T-cell (primary cell): Measurements from ENCODE around the gene PHF20. TPM values are rescaled to one million over a fixed set of nuclear protein-coding genes. Genes with fewer than 3 reads are reported as not detected.

ENCODE experiments used
- ATAC-seq, 4 experiments: fragments of 200-7000 bp in 3 of 4; fragments of 150-1000 bp in 1 of 4; cut with Tn5 transposase; replicated peaks in 1 of 4; 1 replicate in 3 of 4; 2 replicates in 1 of 4; pipeline ENCODE4 v1.10.0; 2021; ENCODE audit warnings: moderate library complexity in 3 of 4, mild to moderate bottlenecking in 2 of 4, moderate number of reproducible peaks in 1 of 4
- CTCF ChIA-PET, 2 donors: fragments of 300-600 bp; sonication (Branson Sonifier 250); formaldehyde crosslinking; loops; one replicate each; lab custom pipeline; 2022; ENCODE audit warnings: antibody characterized with exemption in 2 of 2; lab: Charles Lee
- POLR2A ChIA-PET, 2 donors: fragments of 300-600 bp; sonication (Branson Sonifier 250); formaldehyde crosslinking; loops; one replicate each; lab custom pipeline; 2022; ENCODE audit warnings: antibody characterized with exemption in 2 of 2; lab: Charles Lee
- DNase-seq, 35 experiments: peaks; one replicate each; pipeline versions ENCODE4 v3.0.0 to v3.0.0-alpha.2; 2013 to 2023
- H3K27ac ChIP-seq: one replicate; pipeline ENCODE4 v1.5.1; 2013; ENCODE audit warnings: low read length
- H3K27me3 ChIP-seq, 2 experiments: replicated peaks in 1 of 2; 1 replicate in 1 of 2; 2 replicates in 1 of 2; pipeline versions ENCODE4 v1.6.1 to v1.7.0; 2013; ENCODE audit warnings: low read length in 1 of 2, mixed read lengths in 1 of 2; ENCODE audit not compliant: control insufficient read depth in 2 of 2, insufficient read depth in 2 of 2; ENCODE audit errors: extremely low read depth in 1 of 2
- H3K36me3 ChIP-seq, 2 donors: 1 replicate in 1 of 2; 2 replicates in 1 of 2; pipeline versions ENCODE4 v1.6.1 to v1.7.0; 2013; ENCODE audit warnings: low read length in 1 of 2; ENCODE audit not compliant: control insufficient read depth in 2 of 2, insufficient read depth in 1 of 2; ENCODE audit errors: extremely low read depth in 1 of 2
- H3K4me1 ChIP-seq, 2 experiments: 1 replicate in 1 of 2; 2 replicates in 1 of 2; pipeline versions ENCODE4 v1.6.1 to v1.7.0; 2013; ENCODE audit warnings: low read length in 2 of 2, mixed read lengths in 1 of 2; ENCODE audit not compliant: insufficient read depth in 2 of 2, control insufficient read depth in 1 of 2; ENCODE audit errors: extremely low read depth in 1 of 2
- H3K4me3 ChIP-seq, 2 donors: 1 replicate in 1 of 2; 2 replicates in 1 of 2; pipeline versions ENCODE4 v1.5.1 to v1.7.0; 2013; ENCODE audit warnings: mild to moderate bottlenecking in 2 of 2, low read length in 1 of 2, moderate library complexity in 1 of 2; ENCODE audit not compliant: control insufficient read depth in 1 of 2; ENCODE audit errors: extremely low read depth in 1 of 2
- H3K9me3 ChIP-seq: 2 replicates; pipeline ENCODE4 v1.7.0; 2013
- H3K27ac Mint-ChIP-seq, 2 donors: one replicate each; pipeline ENCODE4 v1.8.0; 2020 to 2021; ENCODE audit warnings: mild to moderate bottlenecking in 2 of 2, mixed read lengths in 2 of 2
- H3K27me3 Mint-ChIP-seq, 2 donors: one replicate each; pipeline ENCODE4 v1.8.0; 2021 to 2022; ENCODE audit warnings: mixed read lengths in 2 of 2
- H3K36me3 Mint-ChIP-seq: one replicate; pipeline ENCODE4 v1.8.0; 2021; ENCODE audit warnings: mixed read lengths
- H3K4me1 Mint-ChIP-seq, 3 donors: one replicate each; pipeline ENCODE4 v1.8.0; 2020 to 2022; ENCODE audit warnings: mixed read lengths in 3 of 3, mild to moderate bottlenecking in 1 of 3
- H3K4me3 Mint-ChIP-seq, 3 donors: one replicate each; pipeline ENCODE4 v1.8.0; 2020 to 2022; ENCODE audit warnings: mild to moderate bottlenecking in 3 of 3, mixed read lengths in 3 of 3, moderate library complexity in 3 of 3
- H3K9me3 Mint-ChIP-seq, 3 donors: one replicate each; pipeline ENCODE4 v1.8.0; 2020 to 2022; ENCODE audit warnings: mixed read lengths in 3 of 3
- WGBS: methylation state at CpG from one replicate; pipeline ENCODE4 v1.1.5; 2013; ENCODE audit warnings: missing lambda C conversion rate; ENCODE audit not compliant: insufficient coverage; 5-methylcytosine and 5-hydroxymethylcytosine counted together
- total RNA-seq, 35 experiments: library from RNA in 6 of 35; stranded (reverse) in 6 of 35; fragments of 120-200 nt in 1 of 35; gene quantifications; one replicate each; pipeline versions ENCODE4 v1.2.1 to v1.2.4 and lab custom pipeline; 2013 to 2026

Gene PHF20
- total RNA-seq, 5 donors from 2014 or later (not counting 1 experiment from before 2014, with no cell fraction given), result 67.8 to 174 (median 68.9) TPM

DNA sequence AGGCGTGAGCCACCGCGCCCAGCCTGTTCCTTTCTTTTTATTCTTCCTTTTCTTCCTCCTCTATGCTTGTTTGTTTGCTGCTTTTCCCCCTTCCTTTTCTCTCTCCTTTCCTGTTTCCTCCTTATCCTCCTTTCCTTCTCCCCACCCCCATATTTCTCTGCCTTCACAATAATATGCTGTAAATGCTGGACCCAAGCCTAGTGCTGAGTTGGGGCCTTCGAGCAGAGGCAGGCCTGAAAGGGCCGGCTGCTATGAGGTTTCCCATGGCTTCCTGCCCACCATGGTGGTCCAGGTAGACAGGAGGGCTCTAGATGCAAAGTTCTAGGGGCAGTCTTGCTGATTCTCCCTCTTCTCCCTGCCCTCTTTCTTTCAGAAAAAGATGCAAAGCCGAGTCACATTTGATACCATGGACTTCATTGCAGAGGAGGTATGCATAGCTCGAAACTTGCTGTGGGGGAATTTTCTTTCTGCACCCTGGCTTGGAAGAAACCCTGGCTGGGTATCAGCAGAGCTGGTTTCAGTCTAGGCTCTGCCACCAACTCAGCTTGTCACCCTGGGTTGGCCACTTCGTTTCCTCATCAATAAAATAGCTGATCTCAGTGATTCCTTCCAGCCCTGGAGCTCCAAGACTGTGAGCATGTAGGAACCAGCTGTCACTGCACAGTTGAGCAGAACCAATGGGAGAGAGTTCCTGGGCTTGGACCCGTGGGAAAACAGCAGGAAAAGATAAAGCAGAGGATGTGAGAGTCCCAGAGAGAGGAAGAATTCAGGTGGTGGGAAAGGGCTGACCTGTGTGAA is 204.0 kb downstream of the PHF20 start:
- H3K27me3 Mint-ChIP-seq, result no peaks in the 10 kb centered on the region
- Histone ChIP-seq H3K4me3 (no peak overlapping the region), H3K27me3 (peaks cover 0 to 3% of the 10 kb centered on the region in 2 experiments), H3K27ac (no peak overlapping the region), H3K4me1 (no peaks in the 10 kb centered on the region), H3K36me3 (no peaks in the 10 kb centered on the region), H3K9me3 (no peaks in the 10 kb centered on the region)
- POLR2A ChIA-PET, result interaction anchor here in 1 of 2 donors (0.6 kb wide), 1 partner anchor 9 kb away, joined by 3 read pairs; no protein-coding TSS in a partner anchor
- 62% methylated on average over 7 of the region's 9 CpGs for WGBS
- no peaks in the 10 kb centered on the region for H3K4me1 Mint-ChIP-seq
- no peaks in the 10 kb centered on the region for H3K9me3 Mint-ChIP-seq
- DNase-seq (no peak), ATAC-seq (no peak)
- CTCF ChIA-PET, result interaction anchor here in 1 of 2 donors (0.6 kb wide), 1 partner anchor 612 kb away, joined by 3 read pairs; no protein-coding TSS in a partner anchor
- no peaks in the 10 kb centered on the region for H3K36me3 Mint-ChIP-seq
- no peak overlapping the region for H3K4me3 Mint-ChIP-seq
- H3K27ac Mint-ChIP-seq, result no peak overlapping the region

DNA sequence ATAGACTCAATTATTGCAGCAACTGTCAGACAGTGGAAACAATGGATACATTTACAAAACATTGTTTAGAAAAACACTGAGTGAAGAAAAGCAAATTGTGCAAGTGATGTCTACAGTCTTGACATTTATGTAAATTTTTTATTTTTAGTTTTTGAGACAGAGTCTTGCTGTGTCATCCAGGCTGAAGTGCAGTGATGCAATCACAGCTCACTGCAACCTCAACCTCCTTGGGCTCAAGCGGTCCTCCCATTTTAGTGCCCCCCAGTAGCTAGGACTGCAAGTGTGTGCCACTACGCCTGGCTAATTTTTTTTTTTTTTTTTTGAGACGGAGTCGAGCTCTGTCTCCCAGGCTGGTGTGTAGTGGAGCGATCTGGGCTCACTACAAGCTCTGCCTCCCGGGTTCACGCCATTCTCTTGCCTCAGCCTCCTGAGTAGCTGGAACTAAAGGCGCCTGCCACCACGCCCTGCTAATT is 206.3 kb downstream of the PHF20 start:
- 95% methylated on average over 3 of the region's 9 CpGs for WGBS
- Histone ChIP-seq H3K36me3 (no peaks in the 10 kb centered on the region), H3K4me3 (no peak overlapping the region), H3K9me3 (no peaks in the 10 kb centered on the region), H3K27ac (no peak overlapping the region), H3K27me3 (peaks cover 0 to 6% of the 10 kb centered on the region in 2 experiments), H3K4me1 (no peaks in the 10 kb centered on the region)
- DNase-seq (no peak), ATAC-seq (no peak)
- ChIA-PET CTCF (interaction anchor here in 1 of 2 donors (1.6 kb wide), 1 partner anchor 15 kb away, joined by 5 read pairs; no protein-coding TSS in a partner anchor), POLR2A (no interaction called here)
- H3K4me1 Mint-ChIP-seq, result no peaks in the 10 kb centered on the region
- H3K27ac Mint-ChIP-seq, result no peak overlapping the region
- H3K9me3 Mint-ChIP-seq, result no peaks in the 10 kb centered on the region
- peaks cover 4% of the 10 kb centered on the region in 2 donors for H3K27me3 Mint-ChIP-seq
- H3K36me3 Mint-ChIP-seq, result no peaks in the 10 kb centered on the region
- H3K4me3 Mint-ChIP-seq, result no peak overlapping the region

DNA sequence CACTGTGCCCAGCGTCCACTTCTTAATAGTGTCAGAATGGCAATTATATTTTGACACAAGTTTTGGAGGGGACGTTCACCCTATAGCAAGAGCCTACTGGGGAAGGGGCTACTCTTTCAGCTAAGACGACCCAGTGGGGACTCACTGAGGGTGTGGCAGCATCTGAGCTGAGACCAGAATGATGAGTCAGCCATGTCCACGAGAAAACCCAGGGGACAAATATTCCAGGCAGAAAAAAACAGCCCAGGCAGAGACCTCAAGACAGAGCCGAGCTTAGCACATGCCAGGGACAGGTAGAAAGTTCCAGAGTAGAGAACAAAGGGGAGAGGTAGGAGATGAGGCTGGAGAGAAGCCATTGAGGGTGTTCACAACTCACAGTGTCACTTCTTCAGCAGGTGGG is 207.7 kb downstream of the PHF20 start:
- no peaks in the 10 kb centered on the region for H3K4me1 Mint-ChIP-seq
- peaks cover 4 to 5% of the 10 kb centered on the region in 2 donors for H3K27me3 Mint-ChIP-seq
- H3K9me3 ChIP-seq, result no peaks in the 10 kb centered on the region
- no peak overlapping the region for H3K27ac Mint-ChIP-seq
- DNase-seq (no peak), ATAC-seq (no peak)
- H3K4me3 Mint-ChIP-seq, result no peak overlapping the region
- CTCF ChIA-PET, result interaction anchor here in 1 of 2 donors (1.6 kb wide), 1 partner anchor 13 kb away, joined by 3 read pairs; no protein-coding TSS in a partner anchor
- no peaks in the 10 kb centered on the region for H3K9me3 Mint-ChIP-seq
- no peak overlapping the region for H3K27ac ChIP-seq
- POLR2A ChIA-PET, result interaction anchor here in 1 of 2 donors (0.6 kb wide), 1 partner anchor 67 kb away, joined by 3 read pairs; no protein-coding TSS in a partner anchor
- peaks cover 0 to 3% of the 10 kb centered on the region in 2 experiments for H3K27me3 ChIP-seq
- H3K4me3 ChIP-seq, result no peak overlapping the region
- WGBS, result 69% methylated on average over 4 of the region's 5 CpGs
- no peaks in the 10 kb centered on the region for H3K36me3 ChIP-seq
- H3K36me3 Mint-ChIP-seq, result no peaks in the 10 kb centered on the region
- no peaks in the 10 kb centered on the region for H3K4me1 ChIP-seq

DNA sequence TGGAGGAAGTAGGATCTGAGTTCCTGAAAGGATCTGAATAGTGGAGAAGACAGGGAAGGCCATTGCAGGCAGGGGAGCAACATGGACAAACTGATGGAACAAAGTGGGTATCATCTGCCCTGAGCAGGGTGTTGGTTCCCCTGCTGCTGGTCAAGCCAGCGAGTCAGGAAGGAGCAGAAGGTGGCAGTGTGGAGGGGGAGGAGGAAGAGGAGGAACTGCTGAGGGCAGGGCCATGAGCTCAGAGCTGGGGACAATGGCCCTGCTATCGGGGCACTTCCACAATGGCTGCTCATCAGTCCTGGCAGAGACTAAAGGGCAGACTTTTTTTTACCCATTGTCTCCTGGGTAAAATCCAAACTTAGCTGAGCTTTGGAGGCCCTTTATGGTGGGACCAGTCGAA is 210.2 kb downstream of the PHF20 start:
- H3K4me3 Mint-ChIP-seq, result no peak overlapping the region
- Histone ChIP-seq H3K36me3 (no peaks in the 10 kb centered on the region), H3K27me3 (peaks cover 0 to 3% of the 10 kb centered on the region in 2 experiments), H3K4me1 (no peaks in the 10 kb centered on the region), H3K4me3 (no peak overlapping the region), H3K9me3 (no peaks in the 10 kb centered on the region), H3K27ac (no peak overlapping the region)
- peaks cover 4 to 5% of the 10 kb centered on the region in 2 donors for H3K27me3 Mint-ChIP-seq
- no peak for DNase-seq
- CTCF ChIA-PET, result interaction anchor here in 1 of 2 donors (0.6 kb wide), 1 partner anchor 414 kb away, joined by 3 read pairs; no protein-coding TSS in a partner anchor
- POLR2A ChIA-PET, result no interaction called here
- ATAC-seq, result no peak
- no peak overlapping the region for H3K27ac Mint-ChIP-seq
- H3K36me3 Mint-ChIP-seq, result no peaks in the 10 kb centered on the region
- WGBS, result 59% methylated on average over 3 of the region's 3 CpGs
- H3K9me3 Mint-ChIP-seq, result no peaks in the 10 kb centered on the region
- no peaks in the 10 kb centered on the region for H3K4me1 Mint-ChIP-seq

DNA sequence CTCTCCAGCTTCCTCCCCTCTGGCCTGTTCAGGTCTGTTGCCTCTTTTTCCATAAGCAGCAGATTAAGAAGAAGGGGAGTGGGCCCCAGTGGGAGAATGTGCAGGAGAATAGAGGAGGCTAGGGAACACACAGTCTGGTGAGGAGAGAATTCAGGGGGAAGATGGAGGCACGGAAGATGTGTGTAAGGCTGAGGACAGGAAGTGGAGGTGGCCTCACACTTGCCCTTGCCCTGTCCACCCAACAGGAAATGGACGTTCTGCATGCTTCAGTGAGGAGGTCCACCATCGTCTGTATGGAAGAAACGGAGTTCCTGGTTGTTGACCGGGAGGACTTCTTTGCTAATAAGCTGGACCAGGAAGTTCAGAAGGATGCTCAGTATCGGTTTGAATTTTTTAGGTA is 212.6 kb downstream of the PHF20 start:
- Histone ChIP-seq H3K36me3 (no peaks in the 10 kb centered on the region), H3K4me3 (no peak overlapping the region), H3K9me3 (no peaks in the 10 kb centered on the region), H3K4me1 (no peaks in the 10 kb centered on the region), H3K27me3 (peaks cover 0 to 5% of the 10 kb centered on the region in 2 experiments), H3K27ac (no peak overlapping the region)
- ChIA-PET POLR2A (no interaction called here), CTCF (interaction anchor here in 1 of 2 donors (1.2 kb wide), 1 partner anchor 8 kb away, joined by 5 read pairs; no protein-coding TSS in a partner anchor)
- Mint-ChIP-seq H3K4me3 (no peak overlapping the region), H3K9me3 (no peaks in the 10 kb centered on the region), H3K4me1 (no peaks in the 10 kb centered on the region), H3K36me3 (no peaks in the 10 kb centered on the region), H3K27me3 (peaks cover 4 to 9% of the 10 kb centered on the region in 2 donors), H3K27ac (no peak overlapping the region)
- DNase-seq, result no peak
- ATAC-seq, result no peak
- WGBS, result 50% methylated on average over 1 of the region's 6 CpGs

DNA sequence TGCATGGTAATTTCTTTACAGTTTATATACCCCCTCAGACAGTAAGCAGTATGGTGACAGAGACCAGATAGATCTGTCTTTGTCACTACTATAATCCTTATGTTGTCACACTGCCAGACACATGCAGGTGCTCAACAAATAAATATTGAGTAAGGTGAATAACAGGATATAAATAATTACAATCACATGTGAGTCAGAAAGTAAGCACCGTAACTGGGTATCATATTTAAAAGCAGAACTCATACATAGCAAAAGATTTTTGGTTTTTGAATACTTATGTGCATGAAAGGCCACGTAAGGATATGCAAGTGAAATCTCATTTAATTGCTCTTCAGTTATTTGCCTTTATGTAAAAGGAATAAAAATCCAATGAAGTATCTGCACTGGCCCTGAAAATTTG is 214.0 kb downstream of the PHF20 start:
- no peak for ATAC-seq
- H3K4me1 ChIP-seq, result no peaks in the 10 kb centered on the region
- DNase-seq, result no peak
- Mint-ChIP-seq H3K4me3 (no peak overlapping the region), H3K36me3 (no peaks in the 10 kb centered on the region), H3K4me1 (no peaks in the 10 kb centered on the region), H3K9me3 (no peaks in the 10 kb centered on the region), H3K27me3 (peaks cover 4 to 14% of the 10 kb centered on the region in 2 donors), H3K27ac (no peak overlapping the region)
- H3K36me3 ChIP-seq, result no peaks in the 10 kb centered on the region
- H3K27me3 ChIP-seq, result peaks cover 0 to 10% of the 10 kb centered on the region in 2 experiments
- H3K27ac ChIP-seq, result no peak overlapping the region
- POLR2A ChIA-PET, result no interaction called here
- no peaks in the 10 kb centered on the region for H3K9me3 ChIP-seq
- no CpG with 5 or more reads among the region's 2 CpGs for WGBS
- H3K4me3 ChIP-seq, result no peak overlapping the region
- CTCF ChIA-PET, result no interaction called here
